G401 (cell line): ENCODE data around the gene SPRR3. TPM values are rescaled to one million over a fixed set of nuclear protein-coding genes. Genes with fewer than 3 reads are reported as not detected.

Experiments
- DNase-seq: peaks from one replicate; pipeline ENCODE4 v3.0.0-alpha.2; 2015; ENCODE audit warnings: low spot score
- in situ Hi-C: cut with HindIII; loops from 2 replicates; pipeline ENCODE4 v1.10.0; 2016; ENCODE audit warnings: low sequenced_read_pairs, mixed read lengths
- total RNA-seq: library from RNA; depleted of rRNA; stranded (reverse); fragments of >200 nt; shearing (Covaris generic); gene quantifications from 2 replicates; pipeline ENCODE4 v1.2.3, GENCODE V29; 2014; rRNA removed

SPRR3 gene
- total RNA-seq, result not detected in 2 replicates

- no peak for DNase-seq
Observed at GRCh38 chr1:153001382-153001781, at the start of gene SPRR3. Gene SPRR3, plus strand, starts transcription at chr1:153001749. Its CDS starts 1,272 bp downstream, at chr1:153003021.

DNA sequence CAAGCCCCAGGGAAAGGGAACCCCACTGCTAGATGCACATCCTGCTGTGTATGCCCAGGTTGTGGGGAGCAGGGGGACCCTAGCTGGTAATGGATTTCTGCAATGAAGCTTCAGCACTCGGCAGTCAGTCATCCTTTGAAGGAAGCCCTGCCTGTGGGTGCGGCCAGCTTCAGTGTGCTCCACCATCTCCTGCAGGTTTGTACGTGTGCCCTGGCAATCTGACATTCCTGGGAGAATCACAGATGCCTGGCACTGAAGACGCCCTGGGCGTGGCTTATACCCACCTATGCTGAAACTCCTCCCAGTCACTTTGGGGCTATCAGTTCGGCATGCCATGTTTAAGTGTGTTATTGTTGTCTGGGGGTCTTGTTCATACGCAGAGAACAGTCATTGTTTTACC lies 47.8 kb upstream of the SPRR3 start:
- DNase-seq, result no peak
- in situ Hi-C loops, result no loop called here

More at GRCh38 chr1:153001382-153001781, at the start of gene SPRR3:
- in situ Hi-C loops, result no loop called here

- DNase-seq, result no peak
- in situ Hi-C loops, result no loop called here
Observed at GRCh38 chr1:152954436-152954835, 47.1 kb upstream of the SPRR3 start.

GRCh38 chr1:152957561-152957960 lies 44.0 kb upstream of the SPRR3 start:
- in situ Hi-C loops, result no loop called here
- no peak for DNase-seq

DNA sequence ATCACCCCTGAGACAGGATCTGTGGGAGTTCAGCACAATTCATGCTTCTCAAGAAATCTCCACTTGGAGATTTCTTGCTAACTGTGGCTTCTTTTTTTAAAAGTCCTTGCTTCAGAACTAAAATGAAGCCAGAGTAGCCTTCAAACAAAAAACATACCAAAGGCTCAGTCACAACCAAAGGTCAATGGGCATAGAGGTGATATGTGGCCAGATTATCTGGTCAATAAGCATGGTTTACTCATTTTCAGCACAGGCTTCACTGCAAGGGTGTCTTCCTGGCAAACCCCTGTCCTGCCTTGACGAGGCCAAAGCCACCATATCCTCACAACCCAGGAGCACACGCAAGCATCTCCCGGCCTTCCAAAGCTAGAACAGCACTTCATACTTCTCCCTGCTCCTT lies 42.3 kb upstream of the SPRR3 start:
- in situ Hi-C loops, result no loop called here
- no peak for DNase-seq

GRCh38 chr1:152959801-152960451 lies 41.6 kb upstream of the SPRR3 start:
- no peak for DNase-seq
- in situ Hi-C loops, result no loop called here

DNA sequence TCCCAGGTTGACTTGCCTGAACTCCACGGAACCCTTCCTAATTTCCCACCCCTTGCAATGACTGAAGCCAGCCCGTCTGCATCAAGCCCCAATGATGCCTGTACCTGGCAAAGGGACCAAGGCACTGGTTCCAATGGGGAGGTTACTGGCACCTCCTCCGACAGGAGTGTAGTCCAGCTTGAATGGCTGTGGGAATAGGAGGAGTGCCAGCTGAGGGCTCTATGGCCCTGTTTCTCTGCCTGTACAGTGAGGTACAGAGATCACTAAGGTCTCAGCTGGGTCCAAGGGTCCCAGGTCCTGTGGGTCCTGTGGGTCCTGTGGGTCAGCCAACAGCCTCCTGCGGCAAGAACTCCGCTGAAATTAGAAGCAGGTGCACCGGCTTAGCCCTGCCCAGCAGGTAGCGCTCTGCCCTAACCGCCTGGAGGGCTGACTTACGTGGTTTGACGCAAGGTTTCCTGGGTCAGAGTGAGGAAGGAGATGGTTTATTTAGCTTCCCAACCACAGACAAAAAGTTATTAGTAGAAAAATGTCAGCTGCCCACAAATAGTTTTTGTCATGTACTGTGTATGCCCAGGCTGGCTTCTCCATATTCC lies 41.0 kb upstream of the SPRR3 start:
- no peak for DNase-seq
- in situ Hi-C loops, result no loop called here

DNA sequence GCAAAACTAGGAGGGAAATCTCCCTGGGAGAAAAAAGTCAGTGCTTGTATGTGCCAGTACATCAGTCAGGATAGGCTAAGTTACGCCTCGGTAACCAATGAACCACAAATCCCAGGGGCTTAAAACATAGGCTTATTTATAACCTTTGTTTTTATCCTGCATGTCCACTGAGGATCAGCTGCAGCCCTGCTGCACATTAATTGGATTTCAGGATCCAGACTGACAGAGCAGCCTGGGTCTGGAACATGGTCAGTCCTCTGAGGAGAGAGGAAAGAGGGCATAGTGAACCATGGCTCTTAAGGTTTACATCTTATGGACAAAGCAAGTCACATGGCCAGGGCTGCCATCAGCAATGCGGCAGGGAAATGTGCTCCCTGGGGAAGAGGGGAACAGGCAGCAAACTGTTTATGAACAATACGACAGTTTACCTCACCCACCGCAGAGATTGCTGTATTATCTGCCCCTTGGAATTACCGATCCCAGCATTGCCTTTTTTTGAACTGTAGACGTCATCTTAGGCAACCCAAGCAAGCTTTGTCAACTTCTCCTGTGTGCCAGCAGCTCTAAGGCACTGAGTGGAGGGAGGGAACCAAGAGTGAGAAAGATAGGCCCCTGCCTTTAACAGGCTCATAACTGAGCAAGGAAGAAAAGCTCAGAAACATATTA lies 40.2 kb upstream of the SPRR3 start:
- DNase-seq, result no peak
- in situ Hi-C loops, result no loop called here

DNA sequence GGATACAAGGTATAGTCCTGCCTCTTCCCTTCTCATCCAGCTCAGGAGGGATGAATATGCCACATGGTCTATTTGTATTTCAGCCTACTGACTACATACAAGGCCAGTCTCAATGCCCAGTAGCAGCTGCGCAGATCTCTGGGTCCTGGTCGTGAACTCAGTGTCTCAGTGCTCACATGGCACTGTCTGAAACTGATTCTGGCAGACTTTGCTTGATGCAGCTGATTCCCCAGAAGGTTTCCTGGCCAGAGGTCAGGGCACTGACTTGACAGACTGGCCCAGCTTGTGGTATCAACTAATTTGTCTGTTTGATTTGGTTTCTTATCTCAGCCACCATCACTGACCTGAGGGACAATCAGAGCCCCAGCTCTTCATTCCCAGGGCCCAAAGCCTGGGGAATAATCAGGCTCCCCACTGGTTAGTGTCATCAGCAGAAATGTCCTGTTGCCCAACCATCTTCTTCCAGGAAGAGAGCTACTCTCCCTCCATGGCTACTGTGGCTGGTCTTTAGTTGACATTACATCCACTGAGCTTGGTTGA lies 38.6 kb upstream of the SPRR3 start:
- in situ Hi-C loops, result no loop called here
- DNase-seq, result no peak

DNA sequence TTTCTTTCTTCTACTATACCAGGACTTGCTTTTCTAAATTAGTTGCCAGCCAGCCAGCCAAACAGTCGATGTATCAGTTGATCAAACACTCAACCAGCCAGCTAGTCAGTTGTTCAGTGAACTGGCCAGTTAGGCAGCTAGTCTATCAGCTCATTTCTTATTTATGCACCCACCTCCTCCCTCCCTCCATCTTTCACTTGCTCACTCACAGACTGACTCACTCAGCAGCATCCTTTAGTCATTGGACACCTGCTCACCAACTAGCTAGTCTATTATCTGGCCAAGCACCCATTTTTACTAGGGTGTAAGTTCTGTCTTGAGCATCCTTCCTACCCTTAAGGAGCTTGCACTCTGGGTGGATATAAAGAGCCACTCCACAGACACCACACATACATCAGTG lies 37.0 kb upstream of the SPRR3 start:
- in situ Hi-C loops, result no loop called here

GRCh38 chr1:152965853-152966252 lies 35.7 kb upstream of the SPRR3 start:
- no peak for DNase-seq
- in situ Hi-C loops, result no loop called here

More for the DNA sequence above, 37.0 kb upstream of the SPRR3 start:
- DNase-seq, result no peak

DNA sequence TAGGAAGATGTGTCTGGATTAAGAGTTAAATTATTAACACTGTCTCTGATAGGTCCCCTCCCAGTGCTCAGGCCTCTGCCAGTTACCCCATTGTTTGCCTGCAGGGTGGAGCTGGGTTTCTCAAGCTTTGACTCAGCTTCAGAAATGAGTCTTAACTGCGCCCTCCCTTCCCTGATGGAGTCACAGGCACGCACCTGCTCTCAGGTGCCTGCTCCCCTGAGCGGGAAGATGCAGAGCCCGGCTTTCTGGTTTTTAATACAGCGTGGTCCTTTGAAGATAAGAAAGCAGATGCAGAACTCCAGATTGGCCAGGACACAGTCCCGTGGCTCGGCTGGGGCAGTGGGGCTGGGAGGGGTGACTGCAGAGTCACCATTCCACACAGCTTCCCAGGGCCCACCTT lies 34.3 kb upstream of the SPRR3 start:
- in situ Hi-C loops, result no loop called here

DNA sequence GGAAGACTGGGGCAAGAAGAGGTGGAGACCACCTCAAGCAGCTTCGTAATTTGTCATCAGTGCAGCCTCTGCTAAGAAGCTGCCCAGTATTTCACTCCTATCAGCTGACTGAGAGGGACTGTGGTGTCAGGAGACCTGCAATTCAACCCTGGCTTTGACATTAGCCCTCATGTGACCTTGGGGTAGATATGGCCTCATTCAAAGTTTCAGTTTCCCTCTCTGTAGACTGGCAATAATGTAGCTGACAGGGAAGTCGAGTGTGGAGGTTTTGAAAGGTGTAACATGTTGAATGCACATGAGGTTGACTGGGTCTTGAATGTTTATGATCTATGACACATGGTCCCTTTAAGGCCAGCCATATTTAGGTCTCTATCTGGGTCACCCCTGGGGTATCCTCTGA lies 33.3 kb upstream of the SPRR3 start:
- in situ Hi-C loops, result no loop called here
- no peak for DNase-seq

More for the DNA sequence above, 34.3 kb upstream of the SPRR3 start:
- no peak for DNase-seq

GRCh38 chr1:152969036-152969435 lies 32.5 kb upstream of the SPRR3 start:
- DNase-seq, result no peak

GRCh38 chr1:152970495-152970894 lies 31.1 kb upstream of the SPRR3 start, which contains the start of gene SPRR4:
Gene SPRR4, plus strand, starts transcription at chr1:152970648. Its CDS starts 1,243 bp downstream, at chr1:152971891.
- in situ Hi-C loops, result no loop called here
- DNase-seq, result no peak

More at GRCh38 chr1:152969036-152969435, 32.5 kb upstream of the SPRR3 start:
- in situ Hi-C loops, result no loop called here

GRCh38 chr1:152972196-152972886 lies 29.2 kb upstream of the SPRR3 start:
- in situ Hi-C loops, result no loop called here

GRCh38 chr1:152976688-152977087 lies 24.9 kb upstream of the SPRR3 start:
- DNase-seq, result no peak
- in situ Hi-C loops, result no loop called here

More at GRCh38 chr1:152972196-152972886, 29.2 kb upstream of the SPRR3 start:
- no peak for DNase-seq

DNA sequence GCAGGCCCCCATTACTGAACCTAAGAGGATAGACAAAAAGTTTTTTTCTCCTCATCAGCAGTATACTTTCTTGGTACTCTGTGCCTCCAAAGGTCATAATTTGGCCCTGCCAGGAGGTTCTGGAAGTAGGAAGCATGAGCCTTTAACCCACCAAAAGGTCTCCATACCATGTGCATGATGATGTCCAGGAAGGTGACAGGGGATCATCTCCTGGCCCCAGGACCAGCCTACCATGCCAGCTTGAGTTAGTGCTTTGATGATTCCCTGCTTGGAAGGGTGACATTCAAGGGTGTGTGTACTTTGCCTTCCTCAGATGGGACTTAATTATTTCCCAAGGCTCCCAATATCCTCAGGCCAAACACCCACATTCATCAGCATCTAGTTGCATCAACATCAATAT lies 23.9 kb upstream of the SPRR3 start:
- DNase-seq, result no peak
- in situ Hi-C loops, result no loop called here

- in situ Hi-C loops, result no loop called here
Observed at GRCh38 chr1:152980676-152981075, 20.9 kb upstream of the SPRR3 start.

More at GRCh38 chr1:152980676-152981075, 20.9 kb upstream of the SPRR3 start:
- DNase-seq, result no peak
